Activated CD8-positive, alpha-beta memory T cell treated with anti-CD3 and anti-CD28 coated beads for 24 hours (primary cell): Measurements from ENCODE around the gene ADGRG6.

ENCODE experiments used
- DNase-seq: peaks from one replicate; pipeline ENCODE4 v3.0.0-alpha.2; 2020

ADGRG6 gene

DNA sequence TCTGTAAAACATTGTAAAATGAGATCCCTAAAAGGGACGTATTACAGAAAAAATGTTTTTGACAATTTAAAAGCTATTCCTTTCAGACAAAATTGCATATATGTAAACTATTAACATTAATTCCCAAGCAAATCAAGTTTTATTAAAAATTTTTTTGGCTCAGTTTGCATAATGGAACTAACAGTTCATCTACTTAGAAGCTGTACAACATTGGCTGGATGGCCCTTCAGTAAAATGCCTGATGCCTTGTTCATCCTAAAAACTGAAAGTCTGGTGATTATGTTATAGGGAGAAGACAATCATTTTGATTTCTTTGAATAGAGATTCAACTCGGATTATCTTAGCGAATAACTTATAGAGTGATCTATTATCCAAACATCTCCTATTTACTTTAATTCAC is 52.8 kb downstream of the ADGRG6 start:
- no peak for DNase-seq

DNA sequence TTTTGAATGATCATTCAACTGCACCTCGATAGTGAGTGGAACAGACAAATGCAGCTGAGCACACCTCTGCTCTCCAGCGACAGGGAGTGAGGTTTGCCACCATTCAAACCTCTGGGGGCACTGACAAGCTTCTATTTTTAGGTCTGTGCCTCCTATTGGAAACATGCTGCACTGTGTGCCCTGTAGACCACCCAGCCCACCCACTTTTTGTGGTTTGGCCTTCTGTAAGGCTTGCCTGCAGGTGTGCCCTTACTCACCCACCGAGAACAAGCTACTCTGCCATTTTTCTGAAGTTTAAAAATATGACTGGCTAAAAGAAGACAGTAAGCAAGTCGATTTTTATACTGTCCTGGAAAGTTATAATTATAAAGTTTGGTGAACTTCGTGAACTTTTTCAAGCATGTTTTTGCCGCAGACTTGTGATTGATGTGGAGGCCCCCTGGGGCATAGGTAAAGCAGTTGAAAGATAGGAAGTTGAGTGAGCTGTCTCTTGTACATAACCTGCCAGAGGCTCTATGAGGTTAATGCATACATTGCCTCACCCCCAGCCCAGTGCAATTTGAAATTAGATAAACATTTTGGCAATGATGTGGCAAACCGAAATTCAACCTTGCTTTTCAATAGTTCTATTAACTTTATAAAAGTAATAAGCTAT is 53.8 kb downstream of the ADGRG6 start:
- DNase-seq, result no peak

- no peak for DNase-seq
These were observed 54.5 kb downstream of the ADGRG6 start for GRCh38 chr6:142356201-142356883.

GRCh38 chr6:142356884-142357225 is 55.0 kb downstream of the ADGRG6 start:
- no peak for DNase-seq

- DNase-seq, result no peak
These were observed 56.1 kb downstream of the ADGRG6 start for GRCh38 chr6:142357879-142358278.

- DNase-seq, result no peak
These were observed 57.6 kb downstream of the ADGRG6 start for GRCh38 chr6:142359271-142359960.

GRCh38 chr6:142361345-142361744 is 59.5 kb downstream of the ADGRG6 start:
- DNase-seq, result no peak

DNA sequence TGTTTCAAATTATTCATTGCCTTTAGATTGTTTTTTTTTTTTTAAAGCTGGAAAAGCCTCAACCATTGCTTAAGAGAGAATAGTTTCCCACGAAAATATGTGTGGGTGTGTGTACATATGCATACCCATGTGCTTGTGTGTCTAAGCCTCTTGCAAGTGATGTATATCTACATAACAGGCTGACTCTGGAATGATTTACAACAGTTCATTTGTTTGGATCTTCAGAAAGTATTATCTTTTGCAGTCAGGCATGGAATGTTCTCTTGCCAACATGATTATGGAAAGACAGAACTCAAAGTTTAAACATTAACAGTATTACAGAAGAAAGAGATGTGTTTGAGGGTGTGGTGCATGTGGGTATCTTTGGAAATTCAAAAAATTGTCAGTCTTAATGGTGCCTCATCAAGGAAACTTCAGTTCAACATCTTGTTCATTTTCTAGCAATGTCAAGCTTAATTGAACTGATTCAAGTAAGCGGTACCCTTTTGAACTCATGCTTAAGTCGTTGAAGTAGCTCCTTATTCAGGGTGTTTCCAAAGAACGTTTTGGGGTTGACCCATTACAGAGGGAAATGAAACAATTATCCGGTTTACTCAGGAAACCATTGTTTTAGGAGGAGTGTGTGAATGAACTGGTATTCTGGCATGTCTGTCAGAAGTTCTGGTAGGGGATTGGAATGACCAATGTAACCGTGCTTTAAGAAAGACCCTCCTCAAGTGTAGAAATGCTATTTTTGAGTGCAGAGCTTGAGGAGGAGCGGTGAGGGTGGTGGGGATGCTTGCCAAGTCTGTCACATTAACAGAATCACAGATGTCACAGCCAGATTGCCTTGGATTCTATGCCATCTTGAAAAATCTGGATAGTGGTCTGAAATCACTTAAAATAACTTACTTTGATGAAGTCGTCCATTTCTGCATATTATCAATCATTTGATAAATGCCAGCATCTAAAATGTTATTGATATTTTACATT is 60.3 kb downstream of the ADGRG6 start:
- no peak for DNase-seq

- no peak for DNase-seq
These were observed 65.3 kb downstream of the ADGRG6 start for GRCh38 chr6:142367061-142367460.

GRCh38 chr6:142367501-142368018 is 65.8 kb downstream of the ADGRG6 start:
- DNase-seq, result no peak

DNA sequence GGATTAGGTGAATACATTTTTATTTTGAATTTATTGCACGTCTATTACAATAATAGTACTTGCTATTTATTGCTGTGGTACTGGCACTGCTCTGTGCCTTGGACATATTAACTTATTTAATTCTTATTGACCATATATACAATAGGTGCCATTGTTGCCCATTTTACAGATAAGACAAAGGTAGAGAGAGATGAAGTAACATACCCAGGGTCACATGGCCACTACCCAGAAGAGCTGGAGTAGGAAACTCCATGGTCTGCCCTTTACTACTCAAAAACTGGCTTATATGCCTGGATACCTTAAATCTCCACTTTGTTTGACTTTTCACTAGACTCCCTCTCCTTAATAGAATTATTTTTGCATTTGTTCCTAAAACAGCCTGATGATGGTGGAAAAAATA is 67.5 kb downstream of the ADGRG6 start:
- DNase-seq, result no peak

DNA sequence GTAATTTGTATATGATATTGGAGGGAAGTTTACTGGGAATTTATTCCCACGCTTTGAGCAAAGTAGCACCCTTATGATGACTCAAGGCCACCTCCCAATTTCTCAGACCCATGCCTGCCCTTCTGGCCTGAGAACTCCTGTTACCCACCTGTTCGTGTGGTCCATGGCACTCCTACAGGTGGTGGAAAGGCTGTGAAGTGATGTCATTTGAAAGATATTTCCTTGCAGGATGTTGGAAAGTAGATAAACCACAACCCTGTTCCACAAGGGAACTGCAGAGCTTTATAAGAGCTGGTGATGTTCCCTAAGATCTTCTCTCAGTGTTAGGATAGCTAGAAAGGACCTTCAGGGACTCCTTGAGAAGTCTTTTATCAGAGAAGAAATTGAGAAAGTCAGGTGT is 70.5 kb downstream of the ADGRG6 start:
- no peak for DNase-seq

DNA sequence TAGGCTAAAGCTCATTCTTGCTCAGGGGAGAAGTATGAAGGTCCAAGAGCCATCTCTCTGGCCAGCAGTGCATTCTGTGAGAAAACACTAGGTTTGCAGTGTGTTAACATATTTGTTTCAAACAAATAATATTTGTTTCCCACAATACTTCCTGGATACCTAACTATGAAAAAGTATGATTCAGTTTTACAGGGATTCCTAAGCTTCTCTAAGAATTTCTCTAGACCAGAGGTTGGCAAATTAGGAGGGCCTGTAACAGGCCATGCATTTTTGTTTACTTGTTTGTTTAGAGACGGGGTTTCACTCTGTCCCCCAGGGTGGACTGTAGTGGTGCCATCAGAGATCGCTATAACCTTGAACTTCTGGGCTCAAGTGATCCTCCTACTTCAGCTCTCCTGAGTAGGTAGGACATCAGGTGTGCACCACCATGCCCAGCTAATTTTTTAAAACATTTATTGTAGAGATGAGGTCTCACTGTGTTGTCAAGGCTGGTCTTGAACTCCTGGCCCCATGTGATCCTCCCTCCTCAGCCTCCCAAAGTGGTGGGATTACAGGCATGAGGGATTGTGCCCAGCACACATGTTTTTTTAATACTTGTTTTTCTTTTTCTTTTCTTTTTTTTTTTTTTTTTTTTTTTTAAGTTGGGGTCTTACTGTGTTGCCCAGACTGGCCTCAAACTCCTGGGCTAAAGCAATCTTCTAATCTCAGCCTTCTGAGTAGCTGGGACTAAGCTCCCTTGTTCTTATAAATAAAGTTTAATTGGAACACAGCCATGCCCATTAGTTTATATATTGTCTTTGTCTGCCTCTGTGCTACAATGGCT is 71.7 kb downstream of the ADGRG6 start:
- DNase-seq, result no peak

DNA sequence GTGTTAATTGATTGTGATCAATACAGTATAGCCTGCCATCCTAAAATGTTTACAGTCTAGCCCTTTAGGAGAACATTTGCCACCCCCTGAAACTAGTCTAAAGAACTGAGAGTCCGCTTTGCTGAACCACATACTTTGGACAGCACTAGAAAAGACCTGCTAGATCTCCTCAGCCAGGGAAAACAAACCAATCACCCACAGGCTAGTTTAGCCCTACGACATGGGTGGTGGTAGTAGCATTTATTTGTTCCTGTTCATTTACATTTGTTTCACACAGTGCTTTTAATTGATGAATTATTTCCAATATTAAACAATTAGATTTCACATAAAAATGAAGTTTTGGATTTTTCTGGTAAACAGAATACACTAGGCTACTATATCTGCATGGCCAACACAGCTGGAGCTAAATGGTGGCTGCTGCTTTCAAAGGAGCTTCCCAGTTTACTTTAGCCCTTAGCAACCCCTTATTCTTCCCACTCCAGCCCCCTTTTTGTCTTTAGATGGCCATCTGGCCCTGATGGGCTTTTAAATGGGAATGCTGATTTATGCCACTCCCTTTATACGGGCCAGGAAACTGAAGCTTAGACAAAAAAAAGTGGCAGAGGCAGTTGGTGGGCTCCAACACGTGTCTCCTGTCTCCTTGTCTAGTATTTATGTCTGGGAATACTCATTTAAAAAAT is 72.4 kb downstream of the ADGRG6 start:
- no peak for DNase-seq

- DNase-seq, result no peak
These were observed 73.3 kb downstream of the ADGRG6 start for GRCh38 chr6:142374965-142375733.

DNA sequence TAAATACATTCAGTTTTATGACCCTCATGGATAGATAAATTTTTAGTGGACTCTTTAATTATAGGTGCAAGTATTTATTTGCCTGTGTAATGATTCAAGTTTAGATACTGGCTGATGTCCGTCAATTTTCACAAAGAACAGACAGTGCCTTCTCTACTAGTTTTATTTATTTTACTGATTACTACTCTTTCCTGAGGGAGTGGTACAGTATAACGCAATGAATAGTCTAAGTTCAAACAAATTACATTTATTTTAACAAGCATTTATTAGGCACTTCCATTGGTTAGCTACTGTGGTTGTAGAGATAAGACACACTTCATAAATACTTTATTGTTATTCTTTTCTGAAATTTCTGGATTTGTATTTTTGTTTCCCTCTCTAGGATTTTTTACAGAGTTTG is 74.3 kb downstream of the ADGRG6 start:
- DNase-seq, result no peak

GRCh38 chr6:142376800-142377496 is 75.1 kb downstream of the ADGRG6 start:
- DNase-seq, result no peak

GRCh38 chr6:142377497-142377848 is 75.7 kb downstream of the ADGRG6 start:
- DNase-seq, result no peak

- DNase-seq, result no peak
These were observed 76.5 kb downstream of the ADGRG6 start for GRCh38 chr6:142378138-142378875.
